SK-N-SH (cell line): ENCODE results near the gene RAB20.
A peak's percentile ranks its signal among the peaks of the same experiment; 100 is the strongest.

Experiments
- EZH2phosphoT487 ChIP-seq: fragments of 200-600 bp; sonication (generic); IDR thresholded peaks from 2 replicates; pipeline ENCODE4 v1.6.1; 2017; ENCODE audit warnings: low read depth, mixed run types, mild to moderate bottlenecking, antibody characterized with exemption, moderate library complexity, borderline replicate concordance
- JUND ChIP-seq: IDR thresholded peaks from 2 replicates; pipeline ENCODE4 v1.4.0; 2012
- MEF2A ChIP-seq: IDR thresholded peaks from 2 replicates; pipeline ENCODE4 v1.4.0; 2012; ENCODE audit warnings: low read depth, borderline replicate concordance
- NRF1 ChIP-seq: IDR thresholded peaks from 2 replicates; pipeline ENCODE4 v1.6.1; 2012; ENCODE audit warnings: low read depth, mild to moderate bottlenecking, low read length
- POLR2AphosphoS5 ChIP-seq: IDR thresholded peaks from 2 replicates; pipeline ENCODE4 v1.6.1; 2012; ENCODE audit warnings: low read depth, low read length
- RFX5 ChIP-seq: IDR thresholded peaks from 2 replicates; pipeline ENCODE4 v1.6.1; 2012; ENCODE audit warnings: mild to moderate bottlenecking, improper control_type of control experiment, low read length
- SMC3 ChIP-seq: IDR thresholded peaks from 2 replicates; pipeline ENCODE4 v1.6.1; 2012; ENCODE audit warnings: low read depth, low read length, improper control_type of control experiment
- ZBTB33 ChIP-seq: IDR thresholded peaks from 2 replicates; pipeline ENCODE4 v1.4.0; 2012; ENCODE audit warnings: low read depth, borderline replicate concordance
- TF ChIP-seq, protein P1 (sequence below): fragments of 200-600 bp; sonication (generic); IDR thresholded peaks from 2 replicates; pipeline ENCODE4 v1.6.1; 2017; ENCODE audit warnings: antibody characterized with exemption, mild to moderate bottlenecking, moderate library complexity

DNA sequence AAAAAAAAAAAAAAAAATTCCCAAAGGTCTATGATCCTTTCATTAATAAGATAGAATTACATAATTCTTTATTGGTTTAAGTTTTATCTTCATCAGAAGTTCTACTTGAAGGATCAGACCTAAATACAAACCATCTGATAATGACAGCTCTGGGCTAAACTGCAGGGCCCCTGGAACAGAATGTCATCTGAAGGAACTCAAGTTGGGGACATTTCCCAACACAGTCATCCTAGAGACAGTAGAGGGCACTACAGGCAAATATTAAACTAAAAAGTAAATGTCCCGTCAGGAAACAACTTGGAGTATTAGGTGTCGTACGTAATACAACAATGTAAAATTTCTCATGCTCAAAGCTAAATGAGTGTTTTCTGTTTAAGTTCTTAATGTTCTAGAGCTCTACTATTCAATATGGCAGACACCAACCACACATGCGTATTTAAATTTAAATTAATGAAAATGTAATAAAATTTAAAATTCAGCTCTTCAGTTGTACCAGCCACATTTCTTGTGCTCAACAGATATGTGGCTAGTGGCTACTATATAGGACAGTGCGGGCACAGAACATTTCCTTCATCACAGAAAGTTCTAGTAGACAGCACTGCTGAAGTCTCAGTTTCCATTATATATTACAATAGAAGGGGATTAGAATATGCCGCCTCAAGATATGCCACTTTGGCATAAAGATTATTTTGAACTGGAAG, 32.1 kb upstream of the RAB20 start:
- no peak for TF ChIP-seq JUND
- TF ChIP-seq, protein P1, sequence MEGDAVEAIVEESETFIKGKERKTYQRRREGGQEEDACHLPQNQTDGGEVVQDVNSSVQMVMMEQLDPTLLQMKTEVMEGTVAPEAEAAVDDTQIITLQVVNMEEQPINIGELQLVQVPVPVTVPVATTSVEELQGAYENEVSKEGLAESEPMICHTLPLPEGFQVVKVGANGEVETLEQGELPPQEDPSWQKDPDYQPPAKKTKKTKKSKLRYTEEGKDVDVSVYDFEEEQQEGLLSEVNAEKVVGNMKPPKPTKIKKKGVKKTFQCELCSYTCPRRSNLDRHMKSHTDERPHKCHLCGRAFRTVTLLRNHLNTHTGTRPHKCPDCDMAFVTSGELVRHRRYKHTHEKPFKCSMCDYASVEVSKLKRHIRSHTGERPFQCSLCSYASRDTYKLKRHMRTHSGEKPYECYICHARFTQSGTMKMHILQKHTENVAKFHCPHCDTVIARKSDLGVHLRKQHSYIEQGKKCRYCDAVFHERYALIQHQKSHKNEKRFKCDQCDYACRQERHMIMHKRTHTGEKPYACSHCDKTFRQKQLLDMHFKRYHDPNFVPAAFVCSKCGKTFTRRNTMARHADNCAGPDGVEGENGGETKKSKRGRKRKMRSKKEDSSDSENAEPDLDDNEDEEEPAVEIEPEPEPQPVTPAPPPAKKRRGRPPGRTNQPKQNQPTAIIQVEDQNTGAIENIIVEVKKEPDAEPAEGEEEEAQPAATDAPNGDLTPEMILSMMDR = peak; percentile 69
- no peak for TF ChIP-seq NRF1
- TF ChIP-seq POLR2AphosphoS5 = no peak
- no peak for TF ChIP-seq MEF2A
- no peak for TF ChIP-seq ZBTB33
- TF ChIP-seq SMC3 = peak; percentile 47
- TF ChIP-seq RFX5 = no peak
- TF ChIP-seq EZH2phosphoT487 = no peak
